HCT116 (cell line): ENCODE measurements around the gene MISP. TPM values are rescaled to one million over a fixed set of nuclear protein-coding genes. Genes with fewer than 3 reads are reported as not detected.

ENCODE experiments used
- ATAC-seq: fragments of 200-7000 bp; cut with Tn5 transposase; 2 replicates; pipeline ENCODE4 v1.9.1; 2020; ENCODE audit warnings: mild to moderate bottlenecking, moderate library complexity
- BruUV-seq: library from RNA; stranded (reverse); fragments of 400-500 nt; replicated peaks from 2 replicates; lab custom pipeline; 2021; lab: Mats Ljungman, UMichigan
- CTCF ChIA-PET: fragments of 300-600 bp; sonication (Branson Sonifier 250); formaldehyde crosslinking; loops from one replicate; lab custom pipeline; 2021; ENCODE audit warnings: antibody characterized with exemption; lab: Charles Lee
- POLR2A ChIA-PET: fragments of 300-600, 350-600 bp; sonication (Branson Sonifier 250); formaldehyde crosslinking; loops from one replicate; lab custom pipeline; 2021; ENCODE audit warnings: antibody characterized with exemption; lab: Charles Lee
- RAD21 ChIA-PET, 2 experiments: fragments of 300-600 bp; sonication (Branson Sonifier 250); formaldehyde crosslinking; loops; one replicate each; lab custom pipeline; 2023; ENCODE audit warnings: low total read pairs in 2 of 2; ENCODE audit not compliant: uncharacterized antibody in 2 of 2, unreplicated experiment in 2 of 2, low non-redundant PET in 1 of 2; lab: Charles Lee
- DNase-seq: peaks from one replicate; pipeline ENCODE4 v3.0.0-alpha.2; 2010; ENCODE audit warnings: low read depth, low spot score
- H2AFZ ChIP-seq: fragments of 200-600 bp; shearing (Covaris generic), sonication (generic); 2 replicates; pipeline ENCODE4 v1.6.1; 2017; ENCODE audit warnings: low read depth, mixed run types, mixed read lengths, antibody characterized with exemption, low read length; ENCODE audit not compliant: poor library complexity, severe bottlenecking
- H3K27ac ChIP-seq: 2 replicates; pipeline ENCODE4 v1.5.1; 2012; ENCODE audit warnings: low read depth, low read length
- H3K27me3 ChIP-seq: fragments of 200-600 bp; sonication (generic); 2 replicates; pipeline ENCODE4 v1.6.1; 2016; ENCODE audit warnings: mixed run types, low read length, mixed read lengths; ENCODE audit not compliant: insufficient read depth
- H3K36me3 ChIP-seq, 2 experiments: fragments of 200-500 bp in 1 of 2; fragments of 200-600 bp in 1 of 2; sonication (Bioruptor generic) in 1 of 2; sonication (generic) in 1 of 2; 2 replicates each; pipeline versions ENCODE4 v1.5.1 to v1.6.1; 2014 to 2016; ENCODE audit warnings: low read length in 2 of 2, inconsistent platforms in 1 of 2, mixed read lengths in 1 of 2, mixed run types in 1 of 2; ENCODE audit not compliant: insufficient read depth in 2 of 2, control insufficient read depth in 1 of 2
- H3K4me1 ChIP-seq, 2 experiments: fragments of 200-600 bp in 1 of 2; sonication (generic) in 1 of 2; 2 replicates each; pipeline versions ENCODE4 v1.5.1 to v1.6.1; 2012 to 2017; ENCODE audit warnings: low read length in 2 of 2, inconsistent platforms in 1 of 2, mild to moderate bottlenecking in 1 of 2, mixed read lengths in 1 of 2, mixed run types in 1 of 2, moderate library complexity in 1 of 2; ENCODE audit not compliant: insufficient read depth in 2 of 2, control insufficient read depth in 1 of 2
- H3K4me2 ChIP-seq: fragments of 200-600 bp; sonication (generic); 2 replicates; pipeline ENCODE4 v1.6.1; 2017; ENCODE audit warnings: mixed run types, low read length, mixed read lengths
- H3K4me3 ChIP-seq, 2 experiments: fragments of 200-600 bp in 1 of 2; sonication (generic) in 1 of 2; replicated peaks in 1 of 2; 2 replicates each; pipeline ENCODE4 v1.5.1; 2011 to 2016; ENCODE audit warnings: low read length in 2 of 2, control low read depth in 1 of 2, low read depth in 1 of 2, mild to moderate bottlenecking in 1 of 2, mixed read lengths in 1 of 2, mixed run types in 1 of 2
- H3K79me2 ChIP-seq: fragments of 200-600 bp; sonication (generic); 2 replicates; pipeline ENCODE4 v1.6.1; 2017; ENCODE audit warnings: mild to moderate bottlenecking, mixed run types, low read length, moderate library complexity, mixed read lengths; ENCODE audit not compliant: insufficient read depth
- H3K9ac ChIP-seq: fragments of 200-600 bp; sonication (generic); 2 replicates; pipeline ENCODE4 v1.6.1; 2016; ENCODE audit warnings: low read length, mixed read lengths
- H3K9me2 ChIP-seq: fragments of 200-600 bp; sonication (generic), shearing (Covaris generic); 2 replicates; pipeline ENCODE4 v1.6.1; 2017; ENCODE audit warnings: mixed run types, mild to moderate bottlenecking, moderate library complexity; ENCODE audit not compliant: insufficient read depth
- H3K9me3 ChIP-seq, 2 experiments: fragments of 200-500 bp in 1 of 2; fragments of 200-600 bp in 1 of 2; sonication (Bioruptor generic) in 1 of 2; sonication (generic) in 1 of 2; 2 replicates each; pipeline ENCODE4 v1.6.1; 2014 to 2017; ENCODE audit warnings: low read length in 2 of 2, mixed read lengths in 2 of 2, inconsistent platforms in 1 of 2, low read depth in 1 of 2, mild to moderate bottlenecking in 1 of 2, mixed run types in 1 of 2, moderate library complexity in 1 of 2; ENCODE audit not compliant: control insufficient read depth in 1 of 2, insufficient read depth in 1 of 2
- H4K20me1 ChIP-seq: fragments of 200-600 bp; sonication (generic), shearing (Covaris generic); 2 replicates; pipeline ENCODE4 v1.6.1; 2017; ENCODE audit warnings: mixed run types, mild to moderate bottlenecking, moderate library complexity; ENCODE audit not compliant: insufficient read depth
- CTCF ChIP-seq, 3 experiments: fragments of 200-600 bp in 1 of 3; sonication (generic) in 1 of 3; IDR thresholded peaks in 2 of 3; conservative IDR thresholded peaks in 1 of 3; 2 replicates each; pipeline ENCODE4 v1.5.1; 2012 to 2017; ENCODE audit warnings: low read depth in 2 of 3, low read length in 2 of 3, antibody characterized with exemption in 1 of 3, borderline replicate concordance in 1 of 3, control low read depth in 1 of 3, mild to moderate bottlenecking in 1 of 3, mixed read lengths in 1 of 3, mixed run types in 1 of 3, moderate library complexity in 1 of 3; ENCODE audit not compliant: insufficient read depth in 1 of 3
- POLR2AphosphoS5 ChIP-seq: IDR thresholded peaks from 2 replicates; pipeline ENCODE4 v1.6.1; 2011; ENCODE audit warnings: mild to moderate bottlenecking, low read depth, low read length, moderate library complexity
- intact Hi-C: fragments of 100-400 bp; cut with micrococcal nuclease; formaldehyde crosslinking; loops from 2 replicates; pipeline ENCODE4 v1.10.0; 2022
- total RNA-seq: library from RNA; stranded (reverse); gene quantifications from one replicate; pipeline ENCODE4 v1.2.1, GENCODE V29; 2021; ENCODE audit not compliant: unreplicated experiment

Gene MISP
- total RNA-seq, 1 experiment from 2014 or later = 38.2 TPM

GRCh38 chr19:806815-807421 is 56.0 kb downstream of the MISP start:
- H3K36me3 ChIP-seq = peaks cover 66 to 93% of the 10 kb centered on the region in 2 experiments; a peak in 3 of 4 replicates
- intact Hi-C loops = no loop called here

More at GRCh38 chr19:806815-807421, 56.0 kb downstream of the MISP start:
- Histone ChIP-seq H3K4me2 (no peak overlapping the region), H3K9me2 (no peaks in the 10 kb centered on the region)
- DNase-seq = no peak
- TF ChIP-seq POLR2AphosphoS5 (no peak), CTCF (IDR thresholded peaks at IDR 0.05 in 2 of 3, conservative IDR thresholded peaks at IDR 0.05 in 1 of 3; ENCODE audit: borderline replicate concordance in 1 of 3, insufficient read depth in 1 of 3, low read depth in 2 of 3, low read length in 2 of 3) (peak in 2 of 3 experiments; percentile 4 to 20; a peak in 2 of 6 replicates)
- TF ChIP-seq, all 23 proteins: peak for 1
- ChIA-PET POLR2A (no interaction called here), RAD21 (no interaction called here), CTCF (no interaction called here)
- no peak overlapping the region for H3K9ac ChIP-seq
- H3K4me1 ChIP-seq = no peaks in the 10 kb centered on the region
- no peak for ATAC-seq
- BruUV-seq = no TSS peak
- H3K27ac ChIP-seq = no peak overlapping the region; the same call in 1 of the 2 replicates
- no peak overlapping the region for H3K4me3 ChIP-seq
- no peaks in the 10 kb centered on the region for H3K9me3 ChIP-seq
- no peaks in the 10 kb centered on the region for H3K27me3 ChIP-seq
- peaks cover 96% of the 10 kb centered on the region for H3K79me2 ChIP-seq
- H2AFZ ChIP-seq = no peak overlapping the region
- peaks cover 43% of the 10 kb centered on the region; the same call in 1 of the 2 replicates for H4K20me1 ChIP-seq
